Kasumi-1 (cell line): ENCODE measurements around the gene EIF1AD.
"Not testable (repeated sequence)": the region's sequence is repeated elsewhere in the genome, so short reads cannot be mapped to it uniquely, and the experiment has no call there.

Experiments
- DNase-seq, 2 experiments: peaks; one replicate each; lab custom pipeline; 2025; lab: John Stamatoyannopoulos, UW

EIF1AD gene

DNA sequence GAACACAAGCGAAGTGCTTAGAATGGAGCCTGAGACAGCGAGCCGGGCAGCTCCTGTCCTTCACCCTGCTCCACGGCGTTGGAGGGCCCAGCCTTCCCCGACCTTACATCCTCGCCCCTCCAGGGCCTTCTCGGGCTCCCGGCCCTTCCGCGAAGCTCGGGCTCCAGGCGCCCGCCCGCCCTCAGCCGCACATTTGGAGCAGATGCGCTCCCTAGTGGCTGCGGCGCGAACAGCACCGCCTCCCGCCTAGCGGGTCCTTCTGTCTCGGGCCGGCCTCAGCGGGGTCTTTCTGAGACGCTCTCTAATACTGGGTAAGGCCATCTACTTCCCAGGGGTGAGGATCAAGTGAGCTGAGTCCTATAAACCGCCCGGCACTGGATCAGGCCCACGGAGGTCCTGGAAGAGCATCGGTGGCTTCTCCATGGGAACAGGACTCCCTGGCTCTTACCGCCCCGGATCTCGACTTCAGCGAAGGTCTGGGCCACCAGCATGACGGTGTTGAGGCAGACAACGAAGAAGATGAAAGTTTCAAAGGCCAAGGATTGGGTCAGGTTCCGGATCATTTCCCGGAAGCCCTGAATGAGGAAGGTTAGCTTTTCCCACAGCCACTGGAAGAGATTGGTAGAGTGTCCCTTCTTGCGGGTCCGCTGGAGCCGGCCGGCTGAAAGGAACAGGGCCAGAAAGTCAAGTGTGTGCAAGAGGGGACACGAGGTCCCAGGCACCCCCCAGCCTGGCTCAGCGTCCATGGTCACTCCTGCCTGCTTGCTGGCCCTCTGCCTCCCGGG is 20.6 kb upstream of the EIF1AD start:
- DNase-seq, result peak; percentile 61 to 62

DNA sequence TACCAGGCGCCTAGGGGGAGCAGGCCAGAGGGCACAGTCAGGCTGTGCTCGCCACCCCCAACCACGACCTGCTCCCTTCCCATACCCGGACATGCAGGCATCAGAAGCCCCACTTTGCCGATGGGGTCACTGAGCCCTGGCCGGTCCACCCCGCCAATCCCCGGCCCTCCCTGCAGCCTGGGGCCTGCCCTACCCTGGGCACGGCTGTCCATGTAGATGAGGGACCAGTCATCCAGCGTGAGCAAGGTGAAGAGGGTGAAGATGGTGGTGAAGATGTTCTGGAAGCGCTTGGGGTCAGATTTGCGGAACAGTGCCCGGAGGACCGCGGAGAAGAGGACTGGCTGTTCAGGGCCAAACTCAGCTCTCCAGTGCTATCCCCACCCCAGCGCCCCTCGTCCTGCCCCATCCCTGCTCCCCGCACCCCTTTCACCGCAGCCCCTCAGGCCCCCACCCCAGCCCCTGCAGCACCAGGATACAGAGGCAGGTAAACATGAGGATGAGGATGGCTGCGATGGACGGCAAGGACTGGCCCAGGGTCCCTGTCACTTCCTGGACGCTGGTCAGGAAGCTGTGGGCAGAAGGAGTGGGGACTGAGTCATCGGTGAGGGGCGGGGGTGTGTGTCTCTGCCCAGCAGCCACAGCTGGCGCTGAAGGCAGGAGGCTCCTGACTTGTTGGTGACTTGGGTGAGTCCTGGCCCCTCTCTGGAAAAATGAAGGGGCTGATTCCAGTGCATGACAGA is 18.8 kb upstream of the EIF1AD start:
- DNase-seq, result peak; percentile 30 to 39

DNA sequence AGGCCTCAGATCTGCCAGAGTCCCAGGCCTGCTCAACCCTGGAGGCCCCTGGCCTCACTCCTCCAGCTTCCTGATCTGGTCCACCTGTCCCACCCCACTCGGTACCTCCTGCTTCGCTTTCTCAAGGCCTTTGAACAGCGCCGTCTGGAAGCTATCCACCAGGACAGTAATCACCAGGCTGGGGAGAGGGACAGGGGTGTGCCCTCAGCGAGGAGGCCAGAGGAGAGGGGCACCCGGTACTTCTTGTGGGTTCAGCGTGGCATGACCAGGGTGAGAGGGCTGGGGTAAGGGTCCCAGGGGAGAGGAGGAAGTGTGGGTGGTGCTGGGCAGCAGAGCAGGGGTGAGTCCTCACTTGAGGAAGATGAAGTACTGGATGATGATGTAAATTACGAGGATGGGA is 18.3 kb upstream of the EIF1AD start:
- no peak for DNase-seq

DNA sequence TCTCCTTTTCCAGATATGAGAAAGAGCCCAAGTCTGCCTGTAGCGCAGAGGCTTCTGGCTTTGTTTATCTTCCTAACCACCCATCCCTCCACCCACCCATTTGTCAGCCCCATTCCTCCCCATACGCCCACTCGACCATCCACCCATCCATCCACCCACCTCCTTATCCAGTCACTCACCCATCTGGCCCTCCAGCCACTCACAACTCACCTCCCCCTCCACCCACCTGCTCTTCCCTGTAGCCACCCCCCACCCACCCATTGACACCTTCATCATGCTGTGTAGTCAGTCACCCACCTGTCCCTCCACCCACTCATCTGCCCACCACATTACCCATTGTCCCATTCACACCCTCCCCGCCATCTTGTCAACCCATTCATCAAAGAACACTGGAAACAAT is 15.4 kb upstream of the EIF1AD start:
- DNase-seq, result no peak

DNA sequence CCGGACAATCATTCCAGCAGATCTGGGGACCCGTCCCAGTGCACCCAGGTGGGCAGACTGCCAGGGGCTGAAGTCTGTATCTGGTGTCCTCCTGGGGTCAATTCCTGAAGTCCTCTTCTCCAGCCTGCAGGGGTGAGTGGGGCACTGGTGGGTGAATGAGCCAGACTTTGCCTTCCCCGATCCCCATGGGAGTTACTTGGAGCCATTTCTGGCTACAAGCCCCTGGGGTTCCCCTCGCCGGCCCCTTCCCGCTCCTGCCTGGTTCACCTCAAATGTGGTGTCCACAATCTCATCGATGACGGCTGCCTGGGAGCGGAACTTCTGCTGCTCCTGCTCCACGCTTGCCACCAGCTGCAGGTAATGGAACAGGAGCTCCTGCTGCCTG is 14.8 kb upstream of the EIF1AD start:
- no peak for DNase-seq

DNA sequence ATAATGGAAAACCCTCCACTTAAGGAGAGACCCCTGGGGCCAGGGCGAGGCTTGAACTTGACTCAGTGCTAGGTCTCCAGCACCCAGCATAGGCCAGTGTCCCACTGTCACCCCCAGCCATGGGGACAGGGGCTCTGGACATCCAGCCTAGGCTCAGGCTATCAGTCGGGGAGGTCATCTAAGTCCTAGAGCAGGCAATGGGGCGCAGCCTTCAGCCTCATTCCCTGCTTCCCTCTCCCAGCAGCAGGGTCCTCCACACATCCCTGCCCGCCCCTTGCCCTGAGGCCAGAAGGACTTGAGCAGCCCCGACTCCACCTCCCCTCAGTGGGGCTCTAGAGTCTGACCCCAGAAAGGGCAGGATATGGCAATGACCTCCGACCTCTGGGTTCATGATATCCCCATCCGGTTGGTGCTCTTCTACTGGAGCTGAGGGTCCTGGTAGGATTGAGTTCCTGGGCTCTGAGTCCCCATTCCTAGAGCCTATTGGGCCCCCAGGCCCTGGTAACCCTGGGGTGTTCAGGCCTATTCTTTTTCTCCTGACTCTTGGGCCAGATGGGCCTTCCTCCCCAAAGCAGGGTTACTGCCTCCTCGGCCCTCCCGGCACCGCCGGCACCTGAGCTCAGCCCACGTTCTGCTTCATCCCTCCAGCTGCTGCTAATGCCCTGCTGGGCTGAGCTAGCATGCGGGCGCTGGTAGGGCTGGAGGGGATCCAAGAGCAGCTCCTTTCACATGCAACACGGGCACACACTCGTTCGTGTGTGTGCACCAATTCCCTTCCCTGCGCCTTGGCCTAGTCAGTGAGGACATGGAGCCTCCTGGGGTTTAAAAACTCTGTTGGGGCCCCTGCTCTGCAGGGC is 14.2 kb upstream of the EIF1AD start:
- no peak for DNase-seq

DNA sequence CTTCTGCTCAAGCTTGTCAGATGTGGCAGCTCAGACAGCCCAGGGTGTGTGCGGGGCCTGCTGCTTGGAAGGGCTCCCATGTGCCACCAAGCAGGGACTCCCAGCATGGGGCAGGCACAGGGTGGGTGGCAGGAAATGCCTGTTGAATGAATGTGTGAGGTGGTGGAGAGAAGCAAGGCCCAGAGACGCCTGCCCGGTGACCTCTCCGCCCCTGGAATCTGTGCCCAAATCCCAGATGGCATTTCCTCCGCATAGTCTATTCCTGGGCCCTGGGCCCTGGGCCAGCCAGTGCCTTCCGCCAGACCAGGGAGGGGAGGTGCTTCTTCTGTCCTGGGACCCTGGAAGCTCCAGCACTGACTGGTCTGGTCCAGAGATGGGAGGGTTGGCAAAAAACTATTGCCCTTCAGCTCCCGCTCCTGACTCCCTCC is 13.5 kb upstream of the EIF1AD start:
- no peak for DNase-seq

DNA sequence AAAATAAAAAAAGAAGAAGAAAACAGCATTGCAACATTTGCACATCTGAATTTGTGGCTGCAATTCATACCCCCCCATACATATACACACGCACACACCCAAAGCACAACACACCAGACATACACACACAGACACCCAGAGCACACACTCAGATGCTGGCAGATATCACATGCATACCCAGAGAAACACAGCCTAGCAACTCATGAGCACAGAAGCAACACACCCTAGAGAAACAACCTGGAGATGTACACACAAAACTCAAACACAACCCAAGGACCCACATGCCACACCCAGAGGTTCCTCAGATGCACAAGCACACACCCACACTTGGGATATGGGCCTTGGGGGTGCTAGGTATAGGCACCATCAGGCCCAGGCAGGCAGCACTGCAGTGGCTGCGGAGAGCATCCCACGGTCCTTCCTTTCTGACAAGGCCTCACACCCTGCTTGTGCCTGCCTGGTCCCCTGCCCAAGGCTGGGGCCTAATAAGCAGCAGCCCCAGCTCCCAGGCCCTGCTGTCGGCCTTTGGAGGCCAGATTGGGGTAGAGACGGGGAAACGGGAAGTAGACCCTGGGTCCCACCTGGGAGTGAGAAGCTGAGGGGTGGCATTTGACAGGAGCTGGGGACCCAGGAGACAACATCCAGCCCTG is 13.0 kb upstream of the EIF1AD start:
- no peak for DNase-seq

DNA sequence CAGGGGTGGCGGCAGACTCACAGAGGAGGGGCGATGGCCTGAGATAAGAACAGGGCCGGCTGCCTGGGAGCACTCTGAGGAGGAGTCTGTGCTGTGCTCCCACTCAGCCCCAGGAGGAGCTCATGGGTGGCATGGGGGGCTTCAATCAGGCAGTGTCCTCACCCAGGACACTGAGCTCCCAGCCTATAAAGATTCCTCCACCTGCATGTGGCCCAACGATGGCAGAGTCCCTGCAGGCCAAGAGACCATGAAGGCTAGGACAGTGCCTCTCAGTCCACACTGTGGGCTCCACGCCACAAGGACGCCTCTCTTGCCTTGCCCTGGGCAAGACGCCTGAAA is 11.8 kb upstream of the EIF1AD start:
- DNase-seq, result no peak

DNA sequence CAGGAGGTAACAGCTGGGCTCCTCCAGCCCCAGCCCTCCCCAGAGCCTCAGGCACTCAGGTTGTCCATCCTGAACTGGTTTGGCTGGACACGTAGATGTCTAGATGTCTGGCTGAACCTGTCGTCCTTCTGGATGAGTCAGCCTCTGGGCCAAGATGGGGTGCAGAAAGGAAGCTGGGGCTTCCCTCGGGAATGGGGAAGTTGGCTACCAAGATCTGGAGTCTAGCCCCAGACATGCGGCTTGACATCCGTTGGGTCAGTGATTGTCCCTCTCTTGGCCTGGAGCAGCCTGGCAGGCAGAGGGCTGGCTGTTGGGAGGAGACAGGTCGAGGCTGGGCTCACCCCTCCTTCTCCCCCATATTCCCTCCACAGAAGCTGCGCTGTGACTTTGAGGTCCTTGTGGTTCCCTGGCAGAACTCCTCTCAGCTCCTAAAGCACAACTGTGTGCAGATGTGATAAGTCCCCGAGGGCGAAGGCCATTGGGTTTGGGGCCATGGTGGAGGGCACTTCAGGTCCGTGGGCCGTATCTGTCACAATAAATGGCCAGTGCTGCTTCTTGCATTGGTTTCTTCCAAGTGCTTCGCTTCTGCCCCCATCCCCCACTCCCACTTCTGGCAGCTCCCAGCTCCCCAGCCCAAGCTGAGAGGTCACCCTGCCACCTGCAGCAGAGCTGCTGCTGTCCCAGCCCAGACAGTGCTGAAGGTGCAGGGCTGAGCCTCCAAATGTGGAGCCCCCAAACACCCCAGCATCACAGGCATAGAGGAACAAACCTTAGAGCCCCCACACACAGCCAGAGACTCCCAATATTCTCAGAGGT is 11.2 kb upstream of the EIF1AD start:
- peak in 1 of 2 experiments; percentile 17 for DNase-seq

DNA sequence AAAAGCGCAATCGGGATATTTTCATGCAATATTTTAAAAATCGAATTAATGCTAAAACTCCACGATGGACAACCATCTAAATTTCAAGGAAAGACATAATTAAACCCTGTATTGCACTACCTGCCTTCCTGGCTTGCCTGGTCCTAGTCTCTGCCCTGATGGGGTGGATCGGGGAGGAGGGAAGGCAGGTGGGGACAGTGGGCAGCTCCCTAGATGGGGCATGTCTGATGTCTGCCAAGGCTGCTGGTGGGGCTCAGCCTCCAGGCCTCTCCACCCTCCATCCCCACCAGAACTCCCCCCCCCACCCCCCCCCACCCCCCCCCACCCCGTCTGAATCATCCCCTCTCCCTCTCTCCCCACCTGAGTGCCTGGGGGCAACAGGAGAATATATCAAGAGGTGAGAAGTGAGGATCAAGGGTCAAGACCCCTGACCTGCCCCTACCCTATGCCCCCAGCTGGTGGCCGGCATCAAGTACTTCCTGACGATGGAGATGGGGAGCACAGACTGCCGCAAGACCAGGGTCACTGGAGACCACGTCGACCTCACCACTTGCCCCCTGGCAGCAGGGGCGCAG is 10.5 kb upstream of the EIF1AD start:
- no peak for DNase-seq

DNA sequence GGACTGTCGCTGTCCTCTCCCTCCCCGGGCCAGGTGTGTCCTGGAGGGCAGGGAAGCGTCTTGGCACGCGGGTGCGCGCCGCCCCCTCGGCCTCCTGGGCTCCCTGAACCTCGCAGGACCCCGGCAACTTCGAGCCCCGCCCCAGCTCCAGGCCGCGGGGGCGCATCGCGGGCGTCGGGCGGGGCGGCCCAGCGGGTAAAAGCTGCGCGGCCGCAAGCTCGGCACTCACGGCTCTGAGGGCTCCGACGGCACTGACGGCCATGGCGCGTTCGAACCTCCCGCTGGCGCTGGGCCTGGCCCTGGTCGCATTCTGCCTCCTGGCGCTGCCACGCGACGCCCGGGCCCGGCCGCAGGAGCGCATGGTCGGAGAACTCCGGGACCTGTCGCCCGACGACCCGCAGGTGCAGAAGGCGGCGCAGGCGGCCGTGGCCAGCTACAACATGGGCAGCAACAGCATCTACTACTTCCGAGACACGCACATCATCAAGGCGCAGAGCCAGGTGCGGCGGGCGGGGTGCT is 9.9 kb upstream of the EIF1AD start, which contains the start of gene CST6:
TSS of gene CST6 (plus strand) at position 224 of the 519 bp plus-strand sequence. CDS start at position 261, 37 bp downstream.
- no peak for DNase-seq

DNA sequence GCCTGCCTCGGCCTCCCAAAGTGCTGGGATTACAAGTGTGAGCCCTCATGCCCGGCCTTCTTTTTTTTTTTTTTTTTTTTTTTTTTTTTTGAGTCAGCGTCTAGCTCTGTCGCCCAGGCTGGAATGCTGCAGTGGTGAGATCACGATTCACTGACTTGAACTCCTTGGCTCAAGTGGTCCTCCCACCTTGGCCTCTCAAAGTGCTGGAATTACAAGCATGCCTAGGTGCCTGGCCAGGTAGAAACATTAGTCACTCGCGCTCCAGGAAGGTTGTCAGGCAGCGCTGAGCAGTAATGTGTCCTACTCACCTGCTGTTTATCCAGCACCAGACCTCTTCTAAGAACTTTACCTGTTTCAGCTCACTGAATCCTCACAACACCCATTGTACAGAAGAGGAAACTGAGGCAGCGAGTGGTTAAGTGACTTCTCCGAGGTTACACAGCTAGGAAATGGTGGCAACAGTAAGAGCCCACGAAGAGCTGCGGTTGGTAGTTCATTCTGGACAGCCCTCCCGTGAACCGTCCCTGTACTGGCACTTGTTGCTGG is 9.4 kb upstream of the EIF1AD start:
- no peak for DNase-seq

DNA sequence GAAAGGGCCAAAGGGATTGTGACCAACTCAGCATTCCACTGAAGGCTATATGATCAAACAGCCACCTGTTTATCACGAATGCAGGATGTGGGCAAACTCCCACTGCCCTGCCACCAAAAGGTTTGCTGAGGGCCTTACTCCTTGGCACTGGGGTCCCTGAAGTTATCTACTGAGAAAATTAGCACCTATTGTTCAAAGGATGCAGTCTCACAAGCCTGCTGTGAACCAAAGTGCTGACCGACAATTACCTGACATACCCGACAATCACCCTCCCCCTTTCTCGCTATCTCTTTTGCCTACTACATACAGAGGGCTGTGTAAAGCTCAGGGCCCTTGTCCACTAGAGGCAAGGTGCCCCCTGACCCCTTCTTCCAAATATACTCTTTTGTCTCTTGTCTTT is 8.1 kb upstream of the EIF1AD start:
- not testable (repeated sequence) for DNase-seq

DNA sequence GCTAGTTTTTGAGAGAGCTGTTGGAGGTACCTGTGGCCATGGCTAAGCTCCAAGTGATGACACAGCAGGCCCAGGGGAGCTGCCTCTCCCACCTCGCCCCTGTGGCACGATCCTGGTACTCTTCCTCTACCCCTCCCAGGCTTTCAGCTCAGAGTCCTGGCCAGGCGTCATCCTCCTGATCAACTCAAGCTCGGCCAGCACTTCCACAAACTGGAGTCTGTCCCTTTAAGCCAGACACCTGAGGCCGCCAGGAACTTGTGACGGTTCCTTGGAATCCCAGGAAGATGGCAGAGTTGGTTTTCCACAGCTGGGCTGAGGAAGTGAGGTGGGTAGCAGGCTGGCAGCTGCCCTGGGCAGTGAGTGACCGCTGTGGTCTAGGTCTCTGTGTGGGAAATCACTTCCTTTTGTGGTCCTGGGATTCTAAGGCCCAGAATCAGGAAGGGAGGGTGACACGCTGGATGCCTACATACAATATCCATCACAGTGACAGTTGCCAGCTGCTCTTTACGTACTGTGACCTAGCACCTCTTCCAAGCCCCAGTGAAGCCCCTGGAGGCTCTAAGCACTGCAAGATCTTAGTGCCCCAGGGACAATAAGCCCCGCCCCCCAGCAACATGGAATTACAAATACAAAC is 6.6 kb upstream of the EIF1AD start:
- DNase-seq, result no peak

DNA sequence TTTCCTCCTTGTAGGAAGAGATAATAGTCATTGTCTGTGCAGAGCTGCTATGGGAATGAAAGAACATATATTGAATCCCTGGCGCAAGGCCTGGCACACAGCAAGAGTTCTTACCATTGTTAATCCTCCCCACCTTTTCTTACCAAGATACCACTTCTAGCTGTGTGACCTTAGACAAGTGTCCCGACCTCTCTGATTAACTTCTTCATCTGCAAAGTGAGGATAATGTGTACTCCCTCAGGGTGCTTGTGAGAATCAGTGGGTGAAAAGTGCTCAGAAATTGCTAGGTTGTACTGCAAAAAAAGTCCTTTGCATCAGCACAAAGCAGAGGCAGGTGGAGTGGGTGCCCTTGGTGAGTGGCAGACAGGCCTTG is 6.1 kb upstream of the EIF1AD start:
- DNase-seq, result no peak

DNA sequence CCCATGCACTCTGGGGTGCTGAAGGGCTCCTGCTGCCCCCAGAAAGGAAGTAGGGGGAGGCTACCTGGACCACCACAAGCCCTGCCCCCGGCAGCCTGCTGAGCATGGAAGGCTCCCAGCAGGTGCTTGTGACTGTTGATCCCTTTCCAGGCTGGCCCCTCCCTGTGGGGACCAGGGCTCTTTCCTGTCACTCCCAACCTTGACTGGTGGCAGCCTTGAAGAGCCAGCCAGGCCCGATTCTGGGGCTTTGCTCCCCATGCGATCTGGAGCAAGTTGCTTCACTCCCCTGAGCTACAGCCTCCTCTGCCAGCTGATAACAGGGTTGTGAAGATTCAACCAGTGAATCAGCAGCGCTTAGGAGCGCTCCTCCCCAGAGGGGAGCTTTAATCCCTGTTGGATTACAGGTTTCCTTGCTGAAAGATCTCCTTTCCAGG is 5.3 kb upstream of the EIF1AD start:
- no peak for DNase-seq

DNA sequence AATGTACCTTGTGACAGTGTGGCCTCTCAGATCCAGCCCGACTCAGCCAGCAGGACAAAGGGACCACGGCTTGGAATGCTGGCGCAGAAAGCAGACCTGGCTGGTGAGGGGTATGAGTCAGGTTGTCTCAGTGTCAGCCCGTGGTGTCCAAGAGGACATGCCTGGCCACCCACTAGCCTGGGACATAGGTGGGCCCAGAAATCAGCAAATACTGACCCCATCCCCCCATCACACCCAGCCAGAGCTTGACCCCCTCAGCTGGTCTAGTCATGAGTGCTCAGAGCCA is 4.9 kb upstream of the EIF1AD start:
- no peak for DNase-seq

DNA sequence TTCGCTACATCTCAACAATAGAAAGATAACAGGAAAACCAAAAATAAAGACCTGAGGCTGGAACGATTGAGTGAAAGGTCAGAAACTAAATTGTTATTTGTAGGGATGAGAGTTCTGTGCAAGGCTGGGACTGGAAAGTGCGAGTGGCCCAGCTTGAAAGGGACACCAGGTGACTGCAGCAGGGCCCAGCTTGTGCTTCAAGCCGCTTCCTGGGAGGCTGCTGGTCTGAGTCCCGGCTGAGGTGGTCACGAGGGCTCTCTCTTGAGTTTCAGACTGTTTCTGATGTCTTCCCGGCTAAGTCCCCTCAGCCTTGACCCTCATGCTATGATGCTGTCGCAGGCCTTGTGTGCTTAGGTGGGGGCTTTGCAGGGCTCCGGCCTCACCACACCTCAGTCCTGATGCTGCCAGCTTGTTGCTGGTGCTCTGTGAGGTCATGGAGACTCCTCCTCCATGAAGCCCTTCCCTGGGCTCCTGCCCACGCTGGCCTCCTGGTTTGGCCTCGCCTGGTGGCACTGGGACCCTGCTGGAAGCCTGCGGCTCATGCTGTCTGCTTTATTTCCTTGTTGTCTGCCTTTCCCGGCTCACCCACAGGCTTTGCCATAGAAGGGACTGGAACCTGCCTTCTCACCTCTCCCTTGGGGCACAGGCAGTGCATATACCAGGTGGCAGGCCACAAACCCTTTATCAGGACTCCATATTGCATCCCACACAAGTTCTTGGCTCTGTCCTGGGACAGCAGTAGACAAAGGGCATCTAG is 4.4 kb upstream of the EIF1AD start:
- no peak for DNase-seq
